K562 (cell line): ENCODE results near the gene PSPH. TPM values are rescaled to one million over a fixed set of nuclear protein-coding genes. Genes with fewer than 3 reads are reported as not detected.

Source experiments
- CHD4 ChIP-seq: fragments of 200-600 bp; sonication (generic); IDR thresholded peaks from 3 replicates; pipeline ENCODE4 v1.6.1; 2012; ENCODE audit warnings: low read depth, mild to moderate bottlenecking, mixed read lengths, low read length, inconsistent platforms; ENCODE audit not compliant: insufficient read depth, insufficient replicate concordance, poor library complexity, severe bottlenecking
- HEY1 ChIP-seq: fragments of 250-450 bp; sonication (Bioruptor Pico); IDR thresholded peaks from 2 replicates; pipeline ENCODE4 v1.5.0; 2020; ENCODE audit warnings: mild to moderate bottlenecking, moderate library complexity, borderline replicate concordance
- HLTF ChIP-seq: fragments of 450-650 bp; IDR thresholded peaks from 2 replicates; pipeline ENCODE4 v1.6.1; 2016
- MIER1 ChIP-seq: fragments of 450-650 bp; IDR thresholded peaks from 2 replicates; pipeline ENCODE4 v1.6.1; 2016; ENCODE audit warnings: antibody characterized with exemption, mild to moderate bottlenecking, low read depth
- SREBF1 ChIP-seq: fragments of 150-350 bp; IDR thresholded peaks from 2 replicates; pipeline ENCODE4 v1.6.1; 2014; ENCODE audit warnings: antibody characterized with exemption, low read depth, low read length, borderline replicate concordance
- STAG1 ChIP-seq: sonication (generic); formaldehyde crosslinking; IDR thresholded peaks from 2 replicates; pipeline ENCODE4 v1.5.0; 2020; ENCODE audit warnings: missing genetic modification reagents, borderline replicate concordance
- TBP ChIP-seq: optimal IDR thresholded peaks from 2 replicates; pipeline ENCODE3; 2011; ENCODE audit warnings: low read depth, low read length, improper control_type of control experiment
- ZC3H8 ChIP-seq: fragments of 450-650 bp; IDR thresholded peaks from 2 replicates; pipeline ENCODE4 v1.6.1; 2017
- ZNF124 ChIP-seq: sonication (generic); formaldehyde crosslinking; IDR thresholded peaks from 2 replicates; pipeline ENCODE4 v1.8.1; 2022; ENCODE audit warnings: missing genetic modification reagents
- ZNF146 ChIP-seq: IDR thresholded peaks from one replicate; pipeline ENCODE4 v1.6.1; 2018; ENCODE audit warnings: missing compliant biosample characterization; ENCODE audit not compliant: unreplicated experiment
- ZNF175 ChIP-seq: fragments of 200-800 bp; sonication (Bioruptor generic); IDR thresholded peaks from 2 replicates; pipeline ENCODE4 v1.6.1; 2016; ENCODE audit warnings: low read depth, mild to moderate bottlenecking, missing genetic modification characterization, missing compliant biosample characterization
- polyA plus RNA-seq, 8 experiments: library from polyadenylated mRNA; depleted of rRNA in 4 of 8; stranded (reverse) in 5 of 8; unstranded in 3 of 8; fragments of >200 nt; fragmentation: Nextera tagmentation in 2 of 8; fragmentation: Illumina TruSeq in 1 of 8; extraction: Ambion mirVana in 2 of 8; extraction: Trizol in 1 of 8; gene quantifications; 2 replicates each; pipeline versions ENCODE4 v1.2.1 to v1.2.3, GENCODE V29; 2011 to 2014; ENCODE audit warnings: inconsistent platforms in 1 of 8, missing spikeins in 1 of 8
- total RNA-seq, 7 experiments: library from RNA; depleted of rRNA in 6 of 7; stranded (reverse); fragments of >200 nt in 6 of 7; fragmentation: Illumina TruSeq in 2 of 7; extraction: Trizol in 2 of 7; gene quantifications; 2 replicates each; pipeline versions ENCODE4 v1.2.1 to v1.2.3, GENCODE V29; 2011 to 2021; ENCODE audit warnings: low replicate concordance in 1 of 7
- TF ChIP-seq, protein P1 (sequence below): fragments of 250-450 bp; sonication (Bioruptor Pico); IDR thresholded peaks from 2 replicates; pipeline ENCODE4 v1.9.0; 2021; ENCODE audit warnings: mild to moderate bottlenecking, inconsistent platforms
- TF ChIP-seq, protein P2 (sequence below), 2 experiments: fragments of 450-650 bp in 1 of 2; IDR thresholded peaks; 2 replicates each; pipeline ENCODE4 v1.6.1; 2011 to 2017; ENCODE audit warnings: low read depth in 2 of 2, antibody characterized with exemption in 1 of 2, borderline replicate concordance in 1 of 2, low read length in 1 of 2, mild to moderate bottlenecking in 1 of 2, mixed read lengths in 1 of 2; ENCODE audit not compliant: control insufficient read depth in 1 of 2
- TF ChIP-seq, protein P3 (sequence below), 3 experiments: fragments of 200-800 bp in 1 of 3; fragments of 250-450 bp in 1 of 3; fragments of 450-650 bp in 1 of 3; sonication (Bioruptor Pico) in 1 of 3; sonication (Bioruptor generic) in 1 of 3; formaldehyde crosslinking in 1 of 3; IDR thresholded peaks; 2 replicates each; pipeline versions ENCODE4 v1.6.1 to v1.8.0; 2016 to 2022; ENCODE audit warnings: mild to moderate bottlenecking in 2 of 3, missing genetic modification characterization in 2 of 3, missing compliant biosample characterization in 1 of 3, moderate library complexity in 1 of 3

The PSPH gene
- total and polyA plus RNA-seq, 9 of the 15 experiments (the other 6 are each of a cell fraction or from before 2014, with no cell fraction given): 6.3 to 46.8 (median 20.2) TPM

DNA sequence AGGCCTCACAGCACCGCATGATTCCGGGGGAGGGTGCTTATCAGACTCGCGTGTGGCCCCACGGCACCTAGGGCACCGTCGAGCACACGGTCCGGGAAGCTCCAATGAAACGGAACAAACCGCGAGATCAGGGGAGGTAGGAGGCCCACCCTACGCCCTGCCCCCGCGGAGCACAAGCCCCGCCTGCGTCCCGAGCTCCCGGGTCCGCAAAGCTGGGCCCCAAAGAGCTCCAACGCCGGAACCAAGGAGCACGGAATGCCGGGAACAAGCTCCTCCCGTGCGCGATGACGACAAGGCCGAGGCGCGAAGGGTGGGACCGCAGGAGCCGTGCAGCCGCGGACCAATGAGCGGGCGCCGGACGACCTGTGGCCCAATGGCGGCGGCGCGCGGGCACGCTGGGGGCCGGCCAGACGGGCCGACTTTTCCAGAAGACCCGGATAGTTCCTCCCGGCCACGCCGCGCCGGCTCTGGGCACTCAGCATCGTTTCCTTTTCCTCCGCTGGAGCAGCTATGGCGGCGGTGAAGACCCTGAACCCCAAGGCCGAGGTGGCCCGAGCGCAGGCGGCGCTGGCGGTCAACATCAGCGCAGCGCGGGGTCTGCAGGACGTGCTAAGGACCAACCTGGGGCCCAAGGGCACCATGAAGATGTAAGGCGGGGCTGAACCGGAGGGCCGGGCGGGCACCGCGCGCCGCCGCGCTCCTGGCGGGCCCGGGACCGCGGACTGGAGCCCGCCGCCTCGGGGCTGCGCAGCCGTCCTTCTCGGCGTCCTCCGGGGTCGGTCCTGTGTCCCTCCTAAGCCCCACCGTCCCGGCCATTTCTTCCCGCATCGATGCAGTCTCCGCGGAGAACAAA, at the start of gene PSPH, which contains the start of gene CCT6A (continued):
- TF ChIP-seq, protein P1, sequence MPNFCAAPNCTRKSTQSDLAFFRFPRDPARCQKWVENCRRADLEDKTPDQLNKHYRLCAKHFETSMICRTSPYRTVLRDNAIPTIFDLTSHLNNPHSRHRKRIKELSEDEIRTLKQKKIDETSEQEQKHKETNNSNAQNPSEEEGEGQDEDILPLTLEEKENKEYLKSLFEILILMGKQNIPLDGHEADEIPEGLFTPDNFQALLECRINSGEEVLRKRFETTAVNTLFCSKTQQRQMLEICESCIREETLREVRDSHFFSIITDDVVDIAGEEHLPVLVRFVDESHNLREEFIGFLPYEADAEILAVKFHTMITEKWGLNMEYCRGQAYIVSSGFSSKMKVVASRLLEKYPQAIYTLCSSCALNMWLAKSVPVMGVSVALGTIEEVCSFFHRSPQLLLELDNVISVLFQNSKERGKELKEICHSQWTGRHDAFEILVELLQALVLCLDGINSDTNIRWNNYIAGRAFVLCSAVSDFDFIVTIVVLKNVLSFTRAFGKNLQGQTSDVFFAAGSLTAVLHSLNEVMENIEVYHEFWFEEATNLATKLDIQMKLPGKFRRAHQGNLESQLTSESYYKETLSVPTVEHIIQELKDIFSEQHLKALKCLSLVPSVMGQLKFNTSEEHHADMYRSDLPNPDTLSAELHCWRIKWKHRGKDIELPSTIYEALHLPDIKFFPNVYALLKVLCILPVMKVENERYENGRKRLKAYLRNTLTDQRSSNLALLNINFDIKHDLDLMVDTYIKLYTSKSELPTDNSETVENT: 0 out of 2 replicates have a peak, but pooled peaks have one; percentile 39
- TF ChIP-seq SREBF1 (no peak), TBP (peak; percentile 78), ZNF146 (CRISPR knock-in tag) (no peak), CHD4 (no peak), HLTF (no peak), STAG1 (no peak), ZNF124 (CRISPR knock-in tag) (no peak), ZNF175 (CRISPR knock-in tag) (0 out of 2 replicates have a peak, but pooled peaks have one; percentile 53), MIER1 (no peak), ZC3H8 (no peak), HEY1 (CRISPR knock-in tag) (no peak)
- TF ChIP-seq, protein P2, sequence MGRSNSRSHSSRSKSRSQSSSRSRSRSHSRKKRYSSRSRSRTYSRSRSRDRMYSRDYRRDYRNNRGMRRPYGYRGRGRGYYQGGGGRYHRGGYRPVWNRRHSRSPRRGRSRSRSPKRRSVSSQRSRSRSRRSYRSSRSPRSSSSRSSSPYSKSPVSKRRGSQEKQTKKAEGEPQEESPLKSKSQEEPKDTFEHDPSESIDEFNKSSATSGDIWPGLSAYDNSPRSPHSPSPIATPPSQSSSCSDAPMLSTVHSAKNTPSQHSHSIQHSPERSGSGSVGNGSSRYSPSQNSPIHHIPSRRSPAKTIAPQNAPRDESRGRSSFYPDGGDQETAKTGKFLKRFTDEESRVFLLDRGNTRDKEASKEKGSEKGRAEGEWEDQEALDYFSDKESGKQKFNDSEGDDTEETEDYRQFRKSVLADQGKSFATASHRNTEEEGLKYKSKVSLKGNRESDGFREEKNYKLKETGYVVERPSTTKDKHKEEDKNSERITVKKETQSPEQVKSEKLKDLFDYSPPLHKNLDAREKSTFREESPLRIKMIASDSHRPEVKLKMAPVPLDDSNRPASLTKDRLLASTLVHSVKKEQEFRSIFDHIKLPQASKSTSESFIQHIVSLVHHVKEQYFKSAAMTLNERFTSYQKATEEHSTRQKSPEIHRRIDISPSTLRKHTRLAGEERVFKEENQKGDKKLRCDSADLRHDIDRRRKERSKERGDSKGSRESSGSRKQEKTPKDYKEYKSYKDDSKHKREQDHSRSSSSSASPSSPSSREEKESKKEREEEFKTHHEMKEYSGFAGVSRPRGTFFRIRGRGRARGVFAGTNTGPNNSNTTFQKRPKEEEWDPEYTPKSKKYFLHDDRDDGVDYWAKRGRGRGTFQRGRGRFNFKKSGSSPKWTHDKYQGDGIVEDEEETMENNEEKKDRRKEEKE (IDR thresholded peaks at IDR 0.05; ENCODE audit: borderline replicate concordance in 1 of 2, control insufficient read depth in 1 of 2, low read depth in 2 of 2, low read length in 1 of 2): no peak
- TF ChIP-seq, protein P3, sequence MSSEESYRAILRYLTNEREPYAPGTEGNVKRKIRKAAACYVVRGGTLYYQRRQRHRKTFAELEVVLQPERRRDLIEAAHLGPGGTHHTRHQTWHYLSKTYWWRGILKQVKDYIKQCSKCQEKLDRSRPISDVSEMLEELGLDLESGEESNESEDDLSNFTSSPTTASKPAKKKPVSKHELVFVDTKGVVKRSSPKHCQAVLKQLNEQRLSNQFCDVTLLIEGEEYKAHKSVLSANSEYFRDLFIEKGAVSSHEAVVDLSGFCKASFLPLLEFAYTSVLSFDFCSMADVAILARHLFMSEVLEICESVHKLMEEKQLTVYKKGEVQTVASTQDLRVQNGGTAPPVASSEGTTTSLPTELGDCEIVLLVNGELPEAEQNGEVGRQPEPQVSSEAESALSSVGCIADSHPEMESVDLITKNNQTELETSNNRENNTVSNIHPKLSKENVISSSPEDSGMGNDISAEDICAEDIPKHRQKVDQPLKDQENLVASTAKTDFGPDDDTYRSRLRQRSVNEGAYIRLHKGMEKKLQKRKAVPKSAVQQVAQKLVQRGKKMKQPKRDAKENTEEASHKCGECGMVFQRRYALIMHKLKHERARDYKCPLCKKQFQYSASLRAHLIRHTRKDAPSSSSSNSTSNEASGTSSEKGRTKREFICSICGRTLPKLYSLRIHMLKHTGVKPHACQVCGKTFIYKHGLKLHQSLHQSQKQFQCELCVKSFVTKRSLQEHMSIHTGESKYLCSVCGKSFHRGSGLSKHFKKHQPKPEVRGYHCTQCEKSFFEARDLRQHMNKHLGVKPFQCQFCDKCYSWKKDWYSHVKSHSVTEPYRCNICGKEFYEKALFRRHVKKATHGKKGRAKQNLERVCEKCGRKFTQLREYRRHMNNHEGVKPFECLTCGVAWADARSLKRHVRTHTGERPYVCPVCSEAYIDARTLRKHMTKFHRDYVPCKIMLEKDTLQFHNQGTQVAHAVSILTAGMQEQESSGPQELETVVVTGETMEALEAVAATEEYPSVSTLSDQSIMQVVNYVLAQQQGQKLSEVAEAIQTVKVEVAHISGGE (CRISPR knock-in tag; IDR thresholded peaks at IDR 0.05): peak in 1 of 3 experiments; percentile 44; a peak in 2 of 6 replicates
